Measurements from ENCODE around the gene FAM181A. TPM values are rescaled to one million over a fixed set of nuclear protein-coding genes. Genes with fewer than 3 reads are reported as not detected.

The FAM181A gene
- polyA plus RNA-seq, 1 donor from 2014 or later = 0.43 TPM

DNA sequence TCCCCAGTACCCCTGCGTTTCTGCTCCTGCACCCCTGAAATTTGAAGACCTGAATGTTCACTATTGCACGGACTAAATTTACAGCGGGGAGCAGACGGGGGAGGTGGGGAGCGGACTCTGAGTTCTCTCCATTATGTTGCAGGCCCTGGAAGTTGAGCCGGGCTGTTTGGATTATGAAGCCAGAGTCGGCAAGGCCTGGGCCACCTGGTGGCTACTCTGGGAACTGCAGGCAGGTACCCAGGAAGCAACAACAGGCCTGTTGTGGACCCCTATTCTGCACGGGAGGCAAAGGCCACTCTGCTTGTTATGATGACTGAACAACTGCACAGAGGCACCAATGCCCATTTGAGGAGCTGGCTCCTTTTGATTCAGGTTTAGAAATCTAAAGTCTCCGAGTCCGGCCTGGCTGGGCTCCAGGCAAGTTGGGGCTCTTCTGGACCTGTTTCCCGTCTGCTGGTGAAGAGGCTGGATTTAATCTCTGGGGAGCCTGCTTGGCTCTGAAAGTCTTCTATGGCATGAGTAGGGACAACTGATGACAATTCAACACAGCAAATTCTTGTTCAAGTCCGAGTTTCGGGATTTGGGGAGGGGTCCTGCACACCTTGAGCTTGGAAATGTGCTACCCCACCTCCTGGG lies 34.1 kb upstream of the FAM181A start:
- no peaks in the 10 kb centered on the region for H3F3A ChIP-seq (ENCODE audit: insufficient read depth, low read length, poor library complexity, severe bottlenecking)
- no peak overlapping the region for H3K27ac ChIP-seq (ENCODE audit: low read length)
- no peaks in the 10 kb centered on the region for H3K36me3 ChIP-seq (ENCODE audit: insufficient read depth, low read length)
- no peaks in the 10 kb centered on the region for H4K20me1 ChIP-seq (ENCODE audit: insufficient read depth)
- no peak overlapping the region for H3K9ac ChIP-seq (ENCODE audit: low read length)
- H3K4me3 ChIP-seq (ENCODE audit: low read length) = no peak overlapping the region
- H3K9me2 ChIP-seq (ENCODE audit: insufficient read depth, low read length) = no peaks in the 10 kb centered on the region
- H3K79me2 ChIP-seq (replicated peaks; ENCODE audit: insufficient read depth, low read length) = no peaks in the 10 kb centered on the region
- H3K9me3 ChIP-seq (ENCODE audit: low read length) = no peaks in the 10 kb centered on the region
- H2AFZ ChIP-seq (ENCODE audit: low read depth, low read length) = no peak overlapping the region
- TF ChIP-seq SMC3 (conservative IDR thresholded peaks at IDR 0.05; ENCODE audit: poor library complexity) (peak; percentile 80), RAD21 (conservative IDR thresholded peaks at IDR 0.05) (peak; percentile 67), POLR2AphosphoS5 (IDR thresholded peaks at IDR 0.05) (no peak), EP300 (conservative IDR thresholded peaks at IDR 0.05; ENCODE audit: poor library complexity, severe bottlenecking) (no peak)
- TF ChIP-seq, protein P1, sequence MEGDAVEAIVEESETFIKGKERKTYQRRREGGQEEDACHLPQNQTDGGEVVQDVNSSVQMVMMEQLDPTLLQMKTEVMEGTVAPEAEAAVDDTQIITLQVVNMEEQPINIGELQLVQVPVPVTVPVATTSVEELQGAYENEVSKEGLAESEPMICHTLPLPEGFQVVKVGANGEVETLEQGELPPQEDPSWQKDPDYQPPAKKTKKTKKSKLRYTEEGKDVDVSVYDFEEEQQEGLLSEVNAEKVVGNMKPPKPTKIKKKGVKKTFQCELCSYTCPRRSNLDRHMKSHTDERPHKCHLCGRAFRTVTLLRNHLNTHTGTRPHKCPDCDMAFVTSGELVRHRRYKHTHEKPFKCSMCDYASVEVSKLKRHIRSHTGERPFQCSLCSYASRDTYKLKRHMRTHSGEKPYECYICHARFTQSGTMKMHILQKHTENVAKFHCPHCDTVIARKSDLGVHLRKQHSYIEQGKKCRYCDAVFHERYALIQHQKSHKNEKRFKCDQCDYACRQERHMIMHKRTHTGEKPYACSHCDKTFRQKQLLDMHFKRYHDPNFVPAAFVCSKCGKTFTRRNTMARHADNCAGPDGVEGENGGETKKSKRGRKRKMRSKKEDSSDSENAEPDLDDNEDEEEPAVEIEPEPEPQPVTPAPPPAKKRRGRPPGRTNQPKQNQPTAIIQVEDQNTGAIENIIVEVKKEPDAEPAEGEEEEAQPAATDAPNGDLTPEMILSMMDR (IDR thresholded peaks at IDR 0.05; ENCODE audit: poor library complexity, severe bottlenecking) = peak; percentile 85
- no peak overlapping the region for H3K4me2 ChIP-seq (ENCODE audit: low read length)
- no peaks in the 10 kb centered on the region for H3K27me3 ChIP-seq (ENCODE audit: insufficient read depth, low read depth, low read length)

DNA sequence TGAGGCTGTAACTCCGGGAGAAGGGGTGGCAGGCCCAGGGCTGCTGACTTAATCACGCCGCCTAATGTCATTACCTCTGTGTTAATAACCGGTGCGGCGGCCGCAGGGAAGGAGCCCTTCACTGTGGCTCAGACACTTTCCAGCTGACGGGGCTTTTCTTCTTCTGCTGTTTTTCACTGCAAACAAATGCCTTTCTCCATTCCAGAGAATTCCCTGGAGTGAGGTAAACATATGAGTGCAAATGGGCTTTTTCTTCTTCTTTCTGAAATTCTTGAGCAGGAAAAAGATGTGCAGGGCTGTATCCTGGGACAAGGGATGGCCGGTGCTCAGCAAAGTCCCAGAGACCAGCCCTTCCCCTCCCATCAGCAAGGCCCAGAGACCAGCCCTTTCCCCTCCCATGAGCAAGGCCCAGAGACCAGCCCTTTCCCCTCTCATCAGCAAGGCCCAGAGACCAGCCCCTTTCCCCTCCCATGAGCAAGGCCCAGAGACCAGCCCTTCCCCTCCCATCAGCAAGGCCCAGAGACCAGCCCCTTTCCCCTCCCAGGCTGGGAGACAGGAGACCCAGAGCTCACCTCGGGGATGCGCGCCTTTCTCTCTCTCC lies 33.4 kb upstream of the FAM181A start:
- Histone ChIP-seq H3K27ac (ENCODE audit: low read length) (no peak overlapping the region), H3K9me3 (ENCODE audit: low read length) (no peaks in the 10 kb centered on the region), H3K36me3 (ENCODE audit: insufficient read depth, low read length) (no peaks in the 10 kb centered on the region), H3K4me2 (ENCODE audit: low read length) (no peak overlapping the region), H3K4me3 (ENCODE audit: low read length) (no peak overlapping the region), H3K79me2 (replicated peaks; ENCODE audit: insufficient read depth, low read length) (no peaks in the 10 kb centered on the region), H4K20me1 (ENCODE audit: insufficient read depth) (no peaks in the 10 kb centered on the region), H3F3A (ENCODE audit: insufficient read depth, low read length, poor library complexity, severe bottlenecking) (no peaks in the 10 kb centered on the region), H3K9ac (ENCODE audit: low read length) (no peak overlapping the region), H3K27me3 (ENCODE audit: insufficient read depth, low read depth, low read length) (no peaks in the 10 kb centered on the region), H3K9me2 (ENCODE audit: insufficient read depth, low read length) (no peaks in the 10 kb centered on the region), H2AFZ (ENCODE audit: low read depth, low read length) (no peak overlapping the region)
- TF ChIP-seq RAD21 (conservative IDR thresholded peaks at IDR 0.05) = no peak
- no peak for TF ChIP-seq SMC3 (conservative IDR thresholded peaks at IDR 0.05; ENCODE audit: poor library complexity)
- TF ChIP-seq POLR2AphosphoS5 (IDR thresholded peaks at IDR 0.05) = no peak
- TF ChIP-seq EP300 (conservative IDR thresholded peaks at IDR 0.05; ENCODE audit: poor library complexity, severe bottlenecking) = no peak
- TF ChIP-seq MXI1 (conservative IDR thresholded peaks at IDR 0.05; ENCODE audit: poor library complexity, severe bottlenecking) = no peak
- TF ChIP-seq, protein P2, sequence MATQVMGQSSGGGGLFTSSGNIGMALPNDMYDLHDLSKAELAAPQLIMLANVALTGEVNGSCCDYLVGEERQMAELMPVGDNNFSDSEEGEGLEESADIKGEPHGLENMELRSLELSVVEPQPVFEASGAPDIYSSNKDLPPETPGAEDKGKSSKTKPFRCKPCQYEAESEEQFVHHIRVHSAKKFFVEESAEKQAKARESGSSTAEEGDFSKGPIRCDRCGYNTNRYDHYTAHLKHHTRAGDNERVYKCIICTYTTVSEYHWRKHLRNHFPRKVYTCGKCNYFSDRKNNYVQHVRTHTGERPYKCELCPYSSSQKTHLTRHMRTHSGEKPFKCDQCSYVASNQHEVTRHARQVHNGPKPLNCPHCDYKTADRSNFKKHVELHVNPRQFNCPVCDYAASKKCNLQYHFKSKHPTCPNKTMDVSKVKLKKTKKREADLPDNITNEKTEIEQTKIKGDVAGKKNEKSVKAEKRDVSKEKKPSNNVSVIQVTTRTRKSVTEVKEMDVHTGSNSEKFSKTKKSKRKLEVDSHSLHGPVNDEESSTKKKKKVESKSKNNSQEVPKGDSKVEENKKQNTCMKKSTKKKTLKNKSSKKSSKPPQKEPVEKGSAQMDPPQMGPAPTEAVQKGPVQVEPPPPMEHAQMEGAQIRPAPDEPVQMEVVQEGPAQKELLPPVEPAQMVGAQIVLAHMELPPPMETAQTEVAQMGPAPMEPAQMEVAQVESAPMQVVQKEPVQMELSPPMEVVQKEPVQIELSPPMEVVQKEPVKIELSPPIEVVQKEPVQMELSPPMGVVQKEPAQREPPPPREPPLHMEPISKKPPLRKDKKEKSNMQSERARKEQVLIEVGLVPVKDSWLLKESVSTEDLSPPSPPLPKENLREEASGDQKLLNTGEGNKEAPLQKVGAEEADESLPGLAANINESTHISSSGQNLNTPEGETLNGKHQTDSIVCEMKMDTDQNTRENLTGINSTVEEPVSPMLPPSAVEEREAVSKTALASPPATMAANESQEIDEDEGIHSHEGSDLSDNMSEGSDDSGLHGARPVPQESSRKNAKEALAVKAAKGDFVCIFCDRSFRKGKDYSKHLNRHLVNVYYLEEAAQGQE (IDR thresholded peaks at IDR 0.05; ENCODE audit: borderline replicate concordance) = no peak
- TF ChIP-seq TAF1 (IDR thresholded peaks at IDR 0.05; ENCODE audit: low read depth) = no peak
- no peak for TF ChIP-seq EZH2 (IDR thresholded peaks at IDR 0.05; ENCODE audit: borderline replicate concordance, insufficient read depth, low read length, poor library complexity, severe bottlenecking)
- TF ChIP-seq, protein P1 (IDR thresholded peaks at IDR 0.05; ENCODE audit: poor library complexity, severe bottlenecking) = no peak
